Measurements from ENCODE around the gene TCF25. TPM values are rescaled to one million over a fixed set of nuclear protein-coding genes. Genes with fewer than 3 reads are reported as not detected.

TCF25 gene
- total RNA-seq, 2 experiments from 2014 or later = 306 to 307 TPM

DNA sequence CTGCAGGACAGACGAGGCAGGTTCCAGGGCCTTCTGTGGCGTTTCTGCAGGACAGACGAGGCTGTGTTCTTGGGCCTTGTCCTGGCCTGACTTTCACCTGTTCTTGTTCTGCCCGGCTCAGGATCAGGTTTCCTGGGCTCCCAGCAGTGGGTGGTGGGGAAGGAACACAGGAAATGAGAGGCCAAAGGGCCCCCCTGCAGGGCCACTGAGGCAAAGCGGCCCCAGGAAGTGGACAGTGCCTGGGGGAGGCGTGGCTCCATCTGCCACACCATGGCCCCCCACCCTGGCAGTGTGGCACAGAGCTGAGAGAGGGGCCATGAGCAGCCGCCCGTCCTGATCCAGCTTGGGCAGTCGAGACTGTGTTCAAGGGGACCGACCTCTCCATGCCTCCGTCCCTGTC, 24.4 kb upstream of the TCF25 start:
- no peak for ATAC-seq (ENCODE audit: poor library complexity)
- Histone ChIP-seq H3K27ac (ENCODE audit: low read depth in 1 of 2, low read length in 2 of 2) (no peak overlapping the region), H3K9me3 (ENCODE audit: control insufficient read depth in 1 of 2, insufficient read depth in 1 of 2, low read length in 2 of 2) (no peaks in the 10 kb centered on the region), H3K36me3 (ENCODE audit: insufficient read depth, low read length) (no peaks in the 10 kb centered on the region), H3K4me3 (ENCODE audit: low read length) (no peak overlapping the region), H3K4me1 (ENCODE audit: insufficient read depth, low read length) (peaks cover 11% of the 10 kb centered on the region), H3K27me3 (ENCODE audit: control insufficient read depth in 1 of 2, insufficient read depth in 2 of 2, low read length in 2 of 2) (no peaks in the 10 kb centered on the region)
- Mint-ChIP-seq H3K36me3 (ENCODE audit: low read depth) (no peaks in the 10 kb centered on the region), H3K4me1 (ENCODE audit: low read depth) (peaks cover 9% of the 10 kb centered on the region), H3K27me3 (no peaks in the 10 kb centered on the region), H3K4me3 (no peak overlapping the region), H3K9me3 (no peaks in the 10 kb centered on the region), H3K27ac (no peak overlapping the region)
- ChIA-PET CTCF (no interaction called here), POLR2A (interaction anchor here (0.6 kb wide), 1 partner anchor 82 kb away, joined by 3 read pairs; no protein-coding TSS in a partner anchor)
- TF ChIP-seq, protein P1, sequence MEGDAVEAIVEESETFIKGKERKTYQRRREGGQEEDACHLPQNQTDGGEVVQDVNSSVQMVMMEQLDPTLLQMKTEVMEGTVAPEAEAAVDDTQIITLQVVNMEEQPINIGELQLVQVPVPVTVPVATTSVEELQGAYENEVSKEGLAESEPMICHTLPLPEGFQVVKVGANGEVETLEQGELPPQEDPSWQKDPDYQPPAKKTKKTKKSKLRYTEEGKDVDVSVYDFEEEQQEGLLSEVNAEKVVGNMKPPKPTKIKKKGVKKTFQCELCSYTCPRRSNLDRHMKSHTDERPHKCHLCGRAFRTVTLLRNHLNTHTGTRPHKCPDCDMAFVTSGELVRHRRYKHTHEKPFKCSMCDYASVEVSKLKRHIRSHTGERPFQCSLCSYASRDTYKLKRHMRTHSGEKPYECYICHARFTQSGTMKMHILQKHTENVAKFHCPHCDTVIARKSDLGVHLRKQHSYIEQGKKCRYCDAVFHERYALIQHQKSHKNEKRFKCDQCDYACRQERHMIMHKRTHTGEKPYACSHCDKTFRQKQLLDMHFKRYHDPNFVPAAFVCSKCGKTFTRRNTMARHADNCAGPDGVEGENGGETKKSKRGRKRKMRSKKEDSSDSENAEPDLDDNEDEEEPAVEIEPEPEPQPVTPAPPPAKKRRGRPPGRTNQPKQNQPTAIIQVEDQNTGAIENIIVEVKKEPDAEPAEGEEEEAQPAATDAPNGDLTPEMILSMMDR (IDR thresholded peaks at IDR 0.05) = no peak
- intact Hi-C loops (cut with DNase I, micrococcal nuclease) = no loop called here
- DNase-seq = no peak

DNA sequence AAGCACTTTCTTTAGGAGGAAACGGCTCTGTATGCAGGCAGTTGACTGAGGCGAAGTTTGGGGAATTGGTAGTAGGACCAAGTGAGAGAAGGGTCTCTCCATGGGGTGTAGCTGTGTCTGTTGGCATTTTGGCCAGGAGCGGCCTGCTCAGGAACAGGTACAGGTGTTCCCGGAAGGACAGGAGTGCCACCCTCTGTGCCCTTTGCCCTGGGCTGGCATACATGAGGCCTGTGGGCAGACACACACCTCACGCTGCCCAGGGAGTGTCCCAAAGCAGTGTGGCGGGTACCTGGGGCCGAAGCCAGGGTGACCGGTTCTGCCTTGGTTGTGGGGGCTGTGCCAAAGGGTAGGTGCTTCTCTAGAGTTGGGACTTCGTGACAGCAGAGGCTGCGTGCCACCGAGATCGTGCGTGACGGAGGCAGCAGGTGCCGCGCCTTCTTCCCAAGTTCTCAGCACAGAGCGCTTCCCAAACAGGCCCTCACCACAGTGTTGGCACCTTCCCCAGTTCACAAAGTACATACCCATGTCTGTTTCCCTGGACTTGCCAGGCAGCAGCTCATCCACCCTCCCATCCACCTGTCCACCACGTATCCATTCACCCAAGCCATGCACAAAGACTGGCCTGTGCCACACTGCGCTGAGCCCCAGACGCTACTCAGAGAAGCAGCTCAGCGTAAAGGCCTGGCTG, 19.9 kb upstream of the TCF25 start:
- H3K4me1 Mint-ChIP-seq (ENCODE audit: low read depth) = no peaks in the 10 kb centered on the region
- ATAC-seq (ENCODE audit: poor library complexity) (no peak), DNase-seq (no peak)
- CTCF ChIA-PET = no interaction called here
- no peaks in the 10 kb centered on the region for H3K9me3 ChIP-seq (ENCODE audit: control insufficient read depth in 1 of 2, insufficient read depth in 1 of 2, low read length in 2 of 2)
- no peak overlapping the region for H3K27ac ChIP-seq (ENCODE audit: low read depth in 1 of 2, low read length in 2 of 2)
- H3K4me3 ChIP-seq (ENCODE audit: low read length) = no peak overlapping the region
- no peaks in the 10 kb centered on the region for H3K4me1 ChIP-seq (ENCODE audit: insufficient read depth, low read length)
- no peaks in the 10 kb centered on the region for H3K36me3 ChIP-seq (ENCODE audit: insufficient read depth, low read length)
- intact Hi-C loops (cut with DNase I, micrococcal nuclease) = no loop called here
- POLR2A ChIA-PET = no interaction called here
- H3K27me3 ChIP-seq (ENCODE audit: control insufficient read depth in 1 of 2, insufficient read depth in 2 of 2, low read length in 2 of 2) = no peaks in the 10 kb centered on the region
- no peaks in the 10 kb centered on the region for H3K27me3 Mint-ChIP-seq
- H3K4me3 Mint-ChIP-seq = no peak overlapping the region
- H3K36me3 Mint-ChIP-seq (ENCODE audit: low read depth) = no peaks in the 10 kb centered on the region
- no peak overlapping the region for H3K27ac Mint-ChIP-seq
- H3K9me3 Mint-ChIP-seq = no peaks in the 10 kb centered on the region
- TF ChIP-seq, protein P1 (IDR thresholded peaks at IDR 0.05) = no peak

DNA sequence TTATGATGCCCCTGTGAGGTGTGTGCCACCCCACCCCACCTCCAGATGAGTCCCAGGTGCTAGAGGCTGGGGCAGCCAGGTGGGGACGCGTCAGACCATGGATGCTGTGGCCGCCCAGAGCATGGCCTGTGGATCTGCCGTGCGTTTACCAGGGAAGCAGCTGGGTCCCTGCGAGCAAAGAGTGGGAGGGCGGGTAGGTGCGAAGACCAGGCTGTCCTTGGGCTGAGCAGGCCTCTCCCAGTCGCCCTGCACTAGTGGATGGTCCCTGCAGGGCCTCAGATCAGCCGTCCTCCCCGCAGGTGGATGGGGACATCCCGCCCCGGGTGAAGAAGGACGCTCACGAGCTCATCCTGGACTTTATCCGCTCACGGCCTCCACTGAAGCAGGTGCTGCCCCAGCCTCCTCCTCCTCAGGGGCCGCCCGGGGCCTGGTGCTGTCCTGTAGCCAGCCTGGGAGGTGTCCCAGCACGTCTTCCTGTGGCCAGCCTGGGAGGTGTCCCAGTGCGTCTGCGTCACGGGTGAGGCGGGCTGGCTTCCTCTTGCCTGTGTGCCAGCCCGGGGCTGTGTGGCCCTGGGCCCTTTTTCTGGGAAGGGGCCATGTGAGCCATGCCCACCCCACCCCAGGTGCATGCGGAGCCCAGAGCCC, 18.0 kb upstream of the TCF25 start:
- no peaks in the 10 kb centered on the region for H3K36me3 ChIP-seq (ENCODE audit: insufficient read depth, low read length)
- Mint-ChIP-seq H3K27ac (no peak overlapping the region), H3K4me3 (no peak overlapping the region), H3K9me3 (no peaks in the 10 kb centered on the region), H3K27me3 (no peaks in the 10 kb centered on the region), H3K36me3 (ENCODE audit: low read depth) (no peaks in the 10 kb centered on the region), H3K4me1 (ENCODE audit: low read depth) (no peaks in the 10 kb centered on the region)
- ATAC-seq (ENCODE audit: poor library complexity) (no peak), DNase-seq (no peak)
- CTCF ChIA-PET = interaction anchor here (1.6 kb wide), 1 partner anchor 155 kb away, joined by 5 read pairs; no protein-coding TSS in a partner anchor
- H3K4me1 ChIP-seq (ENCODE audit: insufficient read depth, low read length) = peaks cover under 1% of the 10 kb centered on the region
- TF ChIP-seq, protein P1 (IDR thresholded peaks at IDR 0.05) = no peak
- no peak overlapping the region for H3K4me3 ChIP-seq (ENCODE audit: low read length)
- POLR2A ChIA-PET = no interaction called here
- no peak overlapping the region for H3K27ac ChIP-seq (ENCODE audit: low read depth in 1 of 2, low read length in 2 of 2)
- no peaks in the 10 kb centered on the region for H3K9me3 ChIP-seq (ENCODE audit: control insufficient read depth in 1 of 2, insufficient read depth in 1 of 2, low read length in 2 of 2)
- intact Hi-C loops (cut with DNase I, micrococcal nuclease) = no loop called here
- H3K27me3 ChIP-seq (ENCODE audit: control insufficient read depth in 1 of 2, insufficient read depth in 2 of 2, low read length in 2 of 2) = no peaks in the 10 kb centered on the region
